GM04504 (cell line): ENCODE results near the gene EPOP.

Experiments
- DNase-seq: peaks from one replicate; pipeline ENCODE4 v3.0.0-alpha.2; 2012; ENCODE audit warnings: low read depth

The EPOP gene

GRCh38 chr17:38705803-38706504 is 31.2 kb upstream of the EPOP start:
- no peak for DNase-seq

- DNase-seq = no peak
Observed at GRCh38 chr17:38705523-38705802, 30.7 kb upstream of the EPOP start.

GRCh38 chr17:38704606-38705522 is 30.1 kb upstream of the EPOP start, which contains the start of gene MLLT6:
Gene MLLT6, plus strand, starts transcription at chr17:38705273. Its CDS starts 360 bp downstream, at chr17:38705633.
- DNase-seq = peak; percentile 44

GRCh38 chr17:38703742-38704605 is 29.2 kb upstream of the EPOP start:
- no peak for DNase-seq

- no peak for DNase-seq
Observed at GRCh38 chr17:38702916-38703741, 28.4 kb upstream of the EPOP start.

DNA sequence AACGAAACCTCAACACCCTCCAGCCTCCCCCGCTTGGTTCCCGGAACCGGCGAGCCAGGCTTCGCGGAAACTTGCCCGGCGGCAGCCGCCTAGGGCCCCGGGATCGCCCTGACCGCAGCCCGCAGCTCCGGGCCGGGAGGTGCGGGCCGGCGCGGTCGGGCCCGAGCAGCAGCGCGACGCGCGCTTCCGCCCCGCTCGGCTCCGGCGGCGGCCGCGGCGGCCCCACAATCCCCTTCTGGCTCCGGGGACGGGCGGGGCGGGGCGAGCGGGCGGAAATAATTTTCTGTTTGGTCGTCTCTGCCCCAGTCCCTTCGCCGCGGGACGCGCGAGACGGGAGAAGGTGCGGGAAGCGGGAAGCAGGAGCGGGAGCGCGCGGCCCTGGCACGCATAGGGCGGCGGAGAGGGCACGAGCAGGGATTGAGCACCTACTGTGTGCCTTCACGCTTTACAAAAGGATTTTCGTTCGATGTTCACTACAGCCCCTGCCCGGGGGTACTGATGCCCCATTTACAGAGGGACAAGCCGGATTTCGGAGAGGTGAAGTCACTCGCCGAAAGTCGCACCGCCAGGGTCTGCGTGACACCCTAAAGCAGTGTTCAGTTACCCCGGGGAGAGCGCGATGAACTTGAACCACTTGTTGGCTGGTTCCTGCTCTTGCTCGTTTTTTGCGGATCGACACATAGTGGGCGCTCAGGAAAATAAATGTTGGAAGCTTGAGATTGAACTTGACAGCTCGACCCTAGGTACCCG is 27.6 kb upstream of the EPOP start:
- DNase-seq = peak; percentile 69

GRCh38 chr17:38701504-38702165 is 26.9 kb upstream of the EPOP start:
- no peak for DNase-seq

- no peak for DNase-seq
Observed at GRCh38 chr17:38698760-38699159, 24.0 kb upstream of the EPOP start.

DNA sequence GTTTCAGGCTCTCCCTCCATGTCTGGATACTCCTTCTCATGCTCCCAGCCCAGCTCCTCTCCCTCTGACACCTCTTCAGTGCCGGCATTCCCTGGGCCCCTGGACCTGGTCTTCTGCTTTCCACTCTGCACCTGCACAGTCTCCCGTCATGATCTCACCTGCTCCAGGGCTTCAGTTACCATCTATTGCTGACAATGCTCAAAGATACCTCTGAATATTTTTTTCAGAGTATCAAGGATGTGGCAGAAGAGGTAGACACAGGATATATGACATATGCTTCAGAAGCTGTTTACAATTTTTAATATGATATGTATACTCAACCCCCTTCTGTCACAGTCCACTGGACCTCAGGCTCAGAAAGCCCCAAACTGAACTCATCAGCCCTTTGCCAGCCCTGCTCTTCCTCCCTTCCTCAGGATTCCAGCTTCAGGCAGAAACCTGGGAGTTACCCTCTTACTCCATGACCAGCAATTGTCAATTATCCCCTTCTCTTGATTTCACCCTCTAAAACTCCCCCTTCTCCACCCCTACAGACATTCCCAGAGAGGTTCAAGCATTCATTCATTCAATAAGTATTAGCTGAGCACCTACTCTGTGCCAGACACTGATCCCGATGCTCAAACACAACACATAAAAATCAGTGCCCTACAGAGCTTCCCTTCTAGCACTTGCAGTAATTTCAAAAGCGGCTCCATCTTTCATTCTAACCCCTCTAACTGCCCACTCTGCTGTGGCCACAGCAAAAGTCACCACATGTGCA is 22.5 kb upstream of the EPOP start:
- DNase-seq = no peak

GRCh38 chr17:38693700-38694329 is 19.1 kb upstream of the EPOP start:
- DNase-seq = peak; percentile 67

DNA sequence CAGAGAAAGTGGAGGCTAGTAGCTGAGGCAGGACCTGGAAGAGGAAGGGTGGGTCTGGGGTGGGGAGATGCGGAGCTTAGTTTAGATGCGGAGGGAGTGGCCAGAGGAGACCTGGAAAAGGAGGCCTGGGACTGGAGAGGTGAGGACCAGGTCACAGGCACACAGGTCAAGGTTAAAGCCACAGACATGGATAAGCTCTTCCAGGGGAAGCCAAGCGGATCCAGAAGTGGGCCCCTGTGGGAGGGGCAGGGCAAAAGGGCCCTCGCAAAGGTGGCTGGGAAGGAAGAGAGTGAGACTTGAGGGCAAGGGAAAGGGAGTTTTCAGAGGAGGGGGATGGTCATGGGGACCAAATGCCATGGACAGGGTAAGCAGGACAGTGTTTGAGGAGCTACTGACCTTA is 16.4 kb upstream of the EPOP start:
- no peak for DNase-seq

DNA sequence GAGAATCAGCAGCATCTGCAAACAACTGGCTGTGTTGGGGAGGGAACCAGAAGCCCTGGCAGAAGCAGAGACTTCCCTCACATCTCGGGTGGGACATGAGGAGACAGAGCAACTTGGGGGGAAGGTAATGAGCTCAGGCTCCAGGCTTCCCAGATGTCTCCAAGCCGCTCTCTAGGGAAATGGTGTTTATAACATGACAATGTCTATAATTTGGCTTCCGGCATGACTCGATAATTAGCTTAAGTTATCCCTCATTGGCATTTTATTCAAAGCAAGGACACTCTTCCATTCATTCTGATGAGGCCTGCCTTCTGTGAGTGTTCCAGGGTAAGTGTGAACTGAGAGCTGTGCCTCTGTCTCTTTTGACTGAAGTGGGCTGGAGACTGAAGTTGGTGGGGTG is 15.6 kb upstream of the EPOP start:
- no peak for DNase-seq

GRCh38 chr17:38687286-38687685 is 12.5 kb upstream of the EPOP start:
- no peak for DNase-seq

- no peak for DNase-seq
Observed at GRCh38 chr17:38685491-38685890, 10.7 kb upstream of the EPOP start.

GRCh38 chr17:38681096-38681495 is 6.3 kb upstream of the EPOP start:
- DNase-seq = no peak

- DNase-seq = no peak
Observed at GRCh38 chr17:38677819-38678218, 3.1 kb upstream of the EPOP start.

GRCh38 chr17:38676706-38677504 is 2.1 kb upstream of the EPOP start:
- peak; percentile 59 for DNase-seq
